ENCODE results near the gene FOXK1.

DNA sequence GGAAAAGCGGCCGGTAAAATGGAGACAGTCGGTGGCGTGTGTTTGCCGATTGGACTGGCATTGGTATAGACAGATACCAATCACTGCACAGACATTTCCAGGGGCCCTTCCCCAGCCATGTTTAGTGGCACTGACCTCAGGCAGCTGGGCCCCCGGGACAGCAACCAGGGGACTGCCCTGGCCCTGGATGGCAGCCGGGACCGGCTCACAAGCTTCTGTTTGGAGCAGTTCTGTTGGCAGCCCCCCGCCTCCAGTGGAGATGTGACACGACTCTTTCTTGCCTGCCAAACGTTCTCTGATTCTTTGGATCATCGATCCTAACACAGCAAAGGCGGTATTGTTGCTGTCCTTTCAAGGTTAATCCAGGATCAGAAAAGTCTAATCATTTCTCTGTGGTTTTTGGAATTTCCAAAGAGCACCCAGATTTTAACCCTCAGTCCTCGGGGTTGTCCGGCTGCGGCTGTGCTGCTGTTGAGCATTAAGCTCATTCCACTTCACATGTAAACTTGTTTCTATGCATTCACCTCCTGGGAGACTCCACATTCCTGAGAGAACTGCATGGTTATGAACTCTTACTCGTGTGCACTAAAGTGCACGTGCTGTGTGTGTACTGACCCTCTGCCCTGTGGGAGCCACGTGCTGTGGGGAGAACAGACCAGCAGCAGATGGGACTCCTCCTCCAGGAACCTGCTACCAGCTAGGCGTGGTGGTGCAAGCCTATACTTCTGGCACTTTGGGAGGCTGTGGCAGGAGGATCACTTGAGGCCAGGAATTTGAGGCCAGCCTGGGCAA is 46.0 kb downstream of the FOXK1 start:
- TF ChIP-seq EZH2 (IDR thresholded peaks at IDR 0.05) (no peak), POLR2AphosphoS5 (IDR thresholded peaks at IDR 0.05; ENCODE audit: borderline replicate concordance, low read depth, low read length) (no peak), FOXP2 (optimal IDR thresholded peaks at IDR 0.05; ENCODE audit: control extremely low read depth, extremely low read length, insufficient read depth) (no peak)
